ENCODE results near the gene HECTD4. TPM values are rescaled to one million over a fixed set of nuclear protein-coding genes. Genes with fewer than 3 reads are reported as not detected.
A peak's percentile ranks its signal among the peaks of the same experiment; 100 is the strongest.

The HECTD4 gene
- total RNA-seq, 1 donor from 2014 or later, result 22.7 TPM

DNA sequence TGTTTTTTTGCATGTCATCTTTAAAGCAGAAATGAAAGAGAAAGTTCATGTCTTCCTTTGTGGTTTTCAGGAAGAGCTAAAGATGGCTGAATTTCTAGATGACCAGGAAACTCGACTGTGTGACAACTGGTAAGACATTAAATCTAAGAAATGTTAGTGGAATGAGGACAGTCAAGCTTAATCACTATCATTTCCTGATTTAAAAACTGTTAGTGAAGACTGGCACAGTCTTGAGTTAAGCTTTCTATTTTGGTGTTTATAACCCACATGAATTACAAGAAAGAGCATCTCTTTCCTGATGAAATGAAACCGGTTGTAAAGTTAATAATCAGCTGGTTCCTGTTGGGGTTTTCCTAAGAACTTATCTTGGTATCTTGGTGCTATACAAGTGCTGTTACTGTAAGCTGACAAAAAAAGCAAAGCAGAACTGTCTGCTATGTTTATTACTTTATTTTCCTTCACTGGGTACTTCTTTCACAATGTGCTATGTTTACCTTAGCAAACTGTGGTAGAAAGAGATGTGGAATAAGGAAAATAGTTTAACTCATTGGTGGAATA lies 251.7 kb downstream of the HECTD4 start:
- Histone ChIP-seq H3K4me3 (ENCODE audit: low read depth, low read length) (no peak overlapping the region), H3K27me3 (ENCODE audit: control insufficient read depth, insufficient read depth, low read length) (no peaks in the 10 kb centered on the region), H3K36me3 (ENCODE audit: control insufficient read depth, insufficient read depth, low read length) (no peaks in the 10 kb centered on the region)
- DNase-seq (ENCODE audit: low read depth), result no peak
- no peak for TF ChIP-seq CTCF (IDR thresholded peaks at IDR 0.05; ENCODE audit: insufficient read depth, low read length, poor library complexity, severe bottlenecking)

- Histone ChIP-seq H3K4me3 (ENCODE audit: low read depth, low read length) (no peak overlapping the region), H3K27me3 (ENCODE audit: control insufficient read depth, insufficient read depth, low read length) (no peaks in the 10 kb centered on the region), H3K36me3 (ENCODE audit: control insufficient read depth, insufficient read depth, low read length) (no peaks in the 10 kb centered on the region)
- DNase-seq (ENCODE audit: low read depth), result no peak
- TF ChIP-seq CTCF (IDR thresholded peaks at IDR 0.05; ENCODE audit: insufficient read depth, low read length, poor library complexity, severe bottlenecking), result no peak
These were observed 255.3 kb downstream of the HECTD4 start for GRCh38 chr12:112126911-112127310.

GRCh38 chr12:112126000-112126438 lies 256.2 kb downstream of the HECTD4 start:
- peak overlapping the region; percentile 90 for H3K4me3 ChIP-seq (ENCODE audit: low read depth, low read length)
- no peak for TF ChIP-seq CTCF (IDR thresholded peaks at IDR 0.05; ENCODE audit: insufficient read depth, low read length, poor library complexity, severe bottlenecking)
- no peaks in the 10 kb centered on the region for H3K36me3 ChIP-seq (ENCODE audit: control insufficient read depth, insufficient read depth, low read length)
- DNase-seq (ENCODE audit: low read depth), result no peak
- H3K27me3 ChIP-seq (ENCODE audit: control insufficient read depth, insufficient read depth, low read length), result no peaks in the 10 kb centered on the region

GRCh38 chr12:112125250-112125999 lies 256.8 kb downstream of the HECTD4 start, which contains the start of gene TRAFD1:
Gene TRAFD1 (plus strand): TSS chr12:112125560. CDS start chr12:112130523, 4,963 bp downstream.
- peak; percentile 63 for DNase-seq (ENCODE audit: low read depth)
- H3K27me3 ChIP-seq (ENCODE audit: control insufficient read depth, insufficient read depth, low read length), result no peaks in the 10 kb centered on the region
- no peak for TF ChIP-seq CTCF (IDR thresholded peaks at IDR 0.05; ENCODE audit: insufficient read depth, low read length, poor library complexity, severe bottlenecking)

GRCh38 chr12:112124918-112125249 lies 257.3 kb downstream of the HECTD4 start:
- Histone ChIP-seq H3K36me3 (ENCODE audit: control insufficient read depth, insufficient read depth, low read length) (no peaks in the 10 kb centered on the region), H3K27me3 (ENCODE audit: control insufficient read depth, insufficient read depth, low read length) (no peaks in the 10 kb centered on the region), H3K4me3 (ENCODE audit: low read depth, low read length) (no peak overlapping the region)
- DNase-seq (ENCODE audit: low read depth), result no peak
- TF ChIP-seq CTCF (IDR thresholded peaks at IDR 0.05; ENCODE audit: insufficient read depth, low read length, poor library complexity, severe bottlenecking), result no peak

More at GRCh38 chr12:112125250-112125999, 256.8 kb downstream of the HECTD4 start, which contains the start of gene TRAFD1:
- Histone ChIP-seq H3K36me3 (ENCODE audit: control insufficient read depth, insufficient read depth, low read length) (no peaks in the 10 kb centered on the region), H3K4me3 (ENCODE audit: low read depth, low read length) (peak within 1 kb of the TSS; percentile 90)
